SK-N-MC (cell line): ENCODE data around the gene MDC1.

Experiments used
- DNase-seq: peaks from one replicate; pipeline ENCODE4 v3.0.0-alpha.2; 2011; ENCODE audit warnings: low read depth, low spot score
- H3K27ac ChIP-seq: fragments of 200-600 bp; sonication (generic); 2 replicates; pipeline ENCODE4 v1.5.1; 2016; ENCODE audit warnings: mixed run types
- H3K36me3 ChIP-seq: fragments of 200-600 bp; sonication (generic); 2 replicates; pipeline ENCODE4 v1.6.1; 2017; ENCODE audit warnings: antibody characterized with exemption, low read length, mixed read lengths; ENCODE audit not compliant: insufficient read depth
- H3K4me3 ChIP-seq: fragments of 200-600 bp; sonication (generic); 2 replicates; pipeline ENCODE4 v1.5.1; 2016
- H3K9ac ChIP-seq: fragments of 200-600 bp; sonication (generic); 2 replicates; pipeline ENCODE4 v1.8.0; 2017; ENCODE audit warnings: mixed run types, mixed read lengths; ENCODE audit not compliant: insufficient read length
- H3K9me3 ChIP-seq: fragments of 200-600 bp; sonication (generic); 2 replicates; pipeline ENCODE4 v1.6.1; 2017; ENCODE audit warnings: low read depth, mild to moderate bottlenecking, antibody characterized with exemption, low read length, moderate library complexity, mixed read lengths
- EZH2 ChIP-seq: fragments of 200-600 bp; sonication (generic); IDR thresholded peaks from one replicate; pipeline ENCODE4 v1.6.1; 2017; ENCODE audit warnings: antibody characterized with exemption
- FOXP2 ChIP-seq: optimal IDR thresholded peaks from 2 replicates; pipeline ENCODE3; 2011; ENCODE audit warnings: mild to moderate bottlenecking, moderate library complexity; ENCODE audit not compliant: insufficient read depth; ENCODE audit errors: extremely low read length, control extremely low read depth
- POLR2AphosphoS5 ChIP-seq: IDR thresholded peaks from 2 replicates; pipeline ENCODE4 v1.6.1; 2012; ENCODE audit warnings: mild to moderate bottlenecking, low read depth, low read length, borderline replicate concordance

Gene MDC1

GRCh38 chr6:30683183-30683979 is 33.7 kb downstream of the MDC1 start:
- TF ChIP-seq EZH2, result no peak
- no peak for TF ChIP-seq POLR2AphosphoS5
- no peak for TF ChIP-seq FOXP2
- DNase-seq, result no peak
- H3K27ac ChIP-seq, result peak overlapping the region; percentile 83
- no peaks in the 10 kb centered on the region for H3K9me3 ChIP-seq
- H3K4me3 ChIP-seq, result peak overlapping the region; percentile 78
- H3K36me3 ChIP-seq, result peaks cover 5% of the 10 kb centered on the region
- peak overlapping the region; percentile 74 for H3K9ac ChIP-seq

- TF ChIP-seq EZH2, result no peak
- TF ChIP-seq FOXP2, result no peak
- peak; percentile 61 for TF ChIP-seq POLR2AphosphoS5
- Histone ChIP-seq H3K9me3 (no peaks in the 10 kb centered on the region), H3K27ac (peak overlapping the region; percentile 83), H3K4me3 (peak overlapping the region; percentile 78), H3K9ac (peak overlapping the region; percentile 74), H3K36me3 (peaks cover 5% of the 10 kb centered on the region)
- no peak for DNase-seq
Observed at GRCh38 chr6:30682143-30683117, 34.7 kb downstream of the MDC1 start.

GRCh38 chr6:30681766-30682142 is 35.3 kb downstream of the MDC1 start:
- no peak for DNase-seq

DNA sequence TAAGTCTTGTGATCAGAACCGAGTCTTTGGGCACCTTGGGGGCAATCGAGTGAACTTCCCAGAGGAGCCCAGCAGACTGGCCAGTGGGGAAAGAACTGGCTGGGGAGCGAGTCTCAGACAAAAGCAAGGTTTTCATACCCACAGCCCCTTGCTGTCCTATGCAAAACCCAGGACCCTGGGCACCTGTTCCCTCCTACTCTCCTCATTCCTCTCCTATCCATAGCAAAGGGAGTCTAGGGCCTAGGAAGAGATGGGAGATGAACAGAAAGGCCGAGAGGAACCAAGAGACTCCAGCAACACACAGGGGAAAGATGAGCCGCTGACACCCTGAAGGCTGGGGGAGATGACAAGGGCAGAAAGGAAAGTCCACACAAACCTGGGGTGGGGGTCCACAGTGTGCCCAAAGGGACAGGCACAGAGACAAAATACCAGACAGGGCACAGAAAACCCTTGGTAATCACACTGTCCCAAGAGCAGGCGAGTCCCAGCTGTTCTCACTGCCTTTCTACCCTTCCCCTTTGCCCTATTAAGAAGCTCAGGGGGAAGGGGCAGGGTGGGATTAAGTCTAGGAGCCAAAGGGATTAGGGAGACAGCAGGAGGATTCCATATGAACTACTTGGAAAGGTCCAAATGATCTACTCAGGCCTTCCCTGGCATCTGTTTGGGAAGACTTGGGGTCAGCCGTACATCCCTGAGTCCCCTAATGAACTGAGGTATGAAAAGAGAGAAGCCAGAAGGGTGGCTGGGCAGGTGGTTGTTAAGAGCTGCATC is 37.1 kb downstream of the MDC1 start:
- Histone ChIP-seq H3K4me3 (no peak overlapping the region), H3K27ac (no peak overlapping the region), H3K9ac (no peak overlapping the region), H3K9me3 (no peaks in the 10 kb centered on the region), H3K36me3 (peaks cover 11% of the 10 kb centered on the region)
- TF ChIP-seq POLR2AphosphoS5 (no peak), EZH2 (no peak), FOXP2 (no peak)
- no peak for DNase-seq

More at GRCh38 chr6:30681766-30682142, 35.3 kb downstream of the MDC1 start:
- Histone ChIP-seq H3K27ac (peak overlapping the region; percentile 83), H3K4me3 (peak overlapping the region; percentile 78), H3K9ac (peak overlapping the region; percentile 74), H3K36me3 (peaks cover 8% of the 10 kb centered on the region), H3K9me3 (no peaks in the 10 kb centered on the region)
- TF ChIP-seq EZH2 (no peak), FOXP2 (no peak), POLR2AphosphoS5 (no peak)

DNA sequence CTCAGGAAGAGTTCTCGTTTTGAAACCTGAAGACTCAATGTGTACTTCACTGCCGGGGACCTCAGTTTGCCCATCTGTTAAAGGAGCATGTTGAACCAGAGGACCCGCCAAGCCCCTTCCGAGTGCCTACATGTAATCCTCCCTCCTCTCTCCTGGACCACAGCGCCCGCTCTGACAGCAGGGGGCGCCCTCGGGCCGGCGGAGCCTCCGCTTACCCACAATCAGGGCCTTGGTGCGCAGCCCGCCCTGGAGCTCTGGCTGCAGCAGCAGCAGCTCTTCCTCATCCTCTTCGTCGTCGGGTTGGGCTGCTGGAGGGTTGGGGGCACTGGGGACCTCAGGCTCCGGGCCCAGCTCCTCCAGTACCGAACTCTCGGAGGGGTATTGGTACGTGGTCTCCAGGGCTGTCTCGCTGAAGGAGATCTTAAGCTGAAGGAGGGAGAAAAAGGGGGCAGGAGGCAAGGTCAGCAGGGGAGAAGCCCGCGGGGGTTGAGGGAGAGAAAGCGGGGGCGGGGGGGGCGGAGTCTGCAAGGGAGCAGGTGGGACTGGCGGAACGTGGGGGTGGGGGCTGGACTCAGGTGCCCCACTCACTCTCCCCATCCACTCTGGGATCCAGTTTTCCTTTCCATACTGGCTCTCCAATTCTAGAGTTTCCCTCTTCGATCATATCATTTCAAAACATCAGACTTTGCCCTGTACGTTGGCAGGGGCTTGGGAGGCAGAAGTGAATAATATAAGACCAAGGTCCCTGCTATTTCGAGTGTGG is 37.9 kb downstream of the MDC1 start:
- Histone ChIP-seq H3K9me3 (no peaks in the 10 kb centered on the region), H3K36me3 (peaks cover 11% of the 10 kb centered on the region), H3K4me3 (no peak overlapping the region), H3K27ac (no peak overlapping the region), H3K9ac (no peak overlapping the region)
- no peak for TF ChIP-seq FOXP2
- no peak for TF ChIP-seq EZH2
- no peak for TF ChIP-seq POLR2AphosphoS5
- no peak for DNase-seq

DNA sequence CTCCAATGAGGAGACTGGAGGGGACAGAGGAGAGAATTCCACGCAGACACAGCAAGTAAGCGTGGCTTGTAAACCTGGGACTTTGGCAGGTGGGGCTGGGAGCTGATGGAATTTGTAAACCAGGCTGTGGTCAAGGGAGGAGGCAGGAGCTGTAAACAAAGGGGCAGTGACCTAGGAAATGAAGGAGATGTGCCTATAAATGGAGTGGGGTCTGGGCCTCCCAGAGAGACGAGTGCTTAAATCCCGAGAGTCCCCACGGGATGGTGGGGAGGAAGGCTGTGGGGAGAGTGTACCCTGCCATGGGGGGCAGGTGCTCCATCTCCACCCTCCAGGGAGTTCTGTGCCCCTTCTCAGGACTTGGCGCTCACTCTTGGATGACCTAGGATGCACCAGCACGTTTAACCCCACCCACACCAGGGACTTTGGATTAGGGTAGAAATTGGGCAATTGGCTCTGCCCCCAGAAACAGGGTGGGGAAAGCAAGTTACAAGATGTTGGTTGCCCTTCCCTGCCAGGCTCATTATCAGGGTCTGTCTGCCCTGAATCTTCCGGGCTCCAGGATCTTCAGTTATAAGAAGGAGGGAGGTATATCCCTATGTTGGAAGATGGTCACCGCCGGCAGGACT is 40.3 kb downstream of the MDC1 start:
- Histone ChIP-seq H3K9ac (no peak overlapping the region), H3K36me3 (peaks cover 11% of the 10 kb centered on the region), H3K4me3 (no peak overlapping the region), H3K27ac (no peak overlapping the region), H3K9me3 (no peaks in the 10 kb centered on the region)
- TF ChIP-seq POLR2AphosphoS5 (no peak), FOXP2 (no peak), EZH2 (no peak)
- no peak for DNase-seq
